ENCODE measurements around the gene SDHB. TPM values are rescaled to one million over a fixed set of nuclear protein-coding genes. Genes with fewer than 3 reads are reported as not detected.

Gene SDHB
- total and polyA plus RNA-seq, 9 donors, result 51.9 to 120 (median 63.1) TPM

DNA sequence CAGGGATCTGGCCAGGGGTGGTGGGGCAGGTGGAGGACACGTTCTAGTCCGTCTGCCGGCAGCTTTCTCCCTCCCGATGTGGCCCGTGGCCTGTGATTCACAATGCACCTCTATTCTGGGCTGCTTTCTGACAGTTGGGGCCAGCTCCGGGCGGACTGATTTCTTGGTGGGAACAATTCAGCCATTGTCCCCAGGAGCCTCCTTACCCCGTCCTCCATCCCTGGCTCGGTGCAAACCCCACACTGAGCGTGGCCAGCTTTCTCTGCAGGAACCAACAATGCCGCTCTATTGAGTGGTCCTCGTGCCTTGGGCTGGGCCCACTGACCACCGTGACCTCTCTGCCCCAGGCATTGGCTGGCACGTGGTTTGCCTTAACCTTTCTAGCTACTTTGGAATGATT lies 35.7 kb upstream of the SDHB start:
- no peaks in the 10 kb centered on the region for H3K27me3 ChIP-seq
- H3K9me3 ChIP-seq, result no peaks in the 10 kb centered on the region
- no peak overlapping the region for H3K27ac ChIP-seq
- 91 to 95% (median 92%) methylated on average over 14 of the region's 14 CpGs for WGBS, 3 donors
- DNase-seq, result no peak
- TF ChIP-seq POLR2A (IDR thresholded peaks at IDR 0.05), result no peak
- no peak for TF ChIP-seq EP300 (IDR thresholded peaks at IDR 0.05)
- no peak for TF ChIP-seq CTCF (IDR thresholded peaks at IDR 0.05)
- intact Hi-C loops (cut with DNase I), result no loop called here
- H3K4me1 ChIP-seq (ENCODE audit: insufficient read depth), result peaks cover 9% of the 10 kb centered on the region
- no peak overlapping the region for H3K4me3 ChIP-seq
- no peaks in the 10 kb centered on the region for H3K36me3 ChIP-seq

DNA sequence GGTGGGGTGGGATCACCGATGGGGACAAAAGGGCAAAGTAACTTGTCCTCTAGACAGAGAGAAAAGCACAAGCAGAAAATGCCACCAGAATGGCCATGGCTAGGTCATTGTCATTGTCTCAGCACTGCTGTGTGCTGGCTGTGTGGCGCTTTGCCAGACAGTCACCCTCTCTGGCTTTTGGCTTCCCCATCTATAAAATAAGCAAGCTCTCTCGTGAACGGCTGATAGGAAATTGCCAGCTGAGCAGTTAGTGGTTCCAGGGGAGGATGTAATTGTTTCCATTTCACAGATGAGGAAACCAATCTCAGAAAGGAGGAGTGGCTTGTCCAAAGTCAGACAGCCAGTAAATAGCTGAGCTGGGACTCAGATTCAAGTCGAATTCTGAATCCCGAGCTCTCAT lies 32.9 kb upstream of the SDHB start:
- Histone ChIP-seq H3K27ac (no peak overlapping the region), H3K9me3 (no peaks in the 10 kb centered on the region), H3K27me3 (no peaks in the 10 kb centered on the region), H3K36me3 (no peaks in the 10 kb centered on the region), H3K4me1 (ENCODE audit: insufficient read depth) (peaks cover 9% of the 10 kb centered on the region), H3K4me3 (no peak overlapping the region)
- 77 to 86% (median 79%) methylated on average over 6 of the region's 6 CpGs for WGBS, 3 donors
- TF ChIP-seq POLR2A (IDR thresholded peaks at IDR 0.05) (no peak), CTCF (IDR thresholded peaks at IDR 0.05) (no peak), EP300 (IDR thresholded peaks at IDR 0.05) (no peak)
- DNase-seq, result no peak
- intact Hi-C loops (cut with DNase I), result no loop called here

DNA sequence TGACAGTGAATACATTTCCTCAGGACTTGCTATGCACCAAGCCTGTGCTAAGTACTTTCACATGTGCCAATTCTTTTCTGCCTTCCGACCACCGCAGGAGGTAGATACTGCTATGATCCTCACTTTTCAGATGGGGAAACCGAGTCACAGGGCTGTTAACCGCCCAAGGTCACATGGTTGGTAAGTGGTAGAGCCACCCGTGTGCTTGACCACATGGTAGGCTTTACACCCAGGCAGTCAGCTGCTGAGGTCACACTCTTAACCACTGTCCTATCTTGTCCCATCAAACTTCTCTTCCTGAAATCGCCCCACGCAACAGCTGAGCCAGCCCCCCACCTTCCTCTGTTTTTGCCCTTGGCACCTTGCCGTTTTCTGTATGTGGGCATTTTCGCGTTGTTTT lies 31.0 kb upstream of the SDHB start:
- Histone ChIP-seq H3K36me3 (no peaks in the 10 kb centered on the region), H3K9me3 (no peaks in the 10 kb centered on the region), H3K4me3 (no peak overlapping the region), H3K4me1 (ENCODE audit: insufficient read depth) (no peaks in the 10 kb centered on the region), H3K27me3 (no peaks in the 10 kb centered on the region), H3K27ac (no peak overlapping the region)
- no peak for DNase-seq
- TF ChIP-seq EP300 (IDR thresholded peaks at IDR 0.05) (no peak), CTCF (IDR thresholded peaks at IDR 0.05) (no peak), POLR2A (IDR thresholded peaks at IDR 0.05) (no peak)
- intact Hi-C loops (cut with DNase I), result no loop called here
- WGBS, 3 donors, result 68 to 73% (median 69%) methylated on average over 10 of the region's 10 CpGs

GRCh38 chr1:17082761-17083160 lies 28.9 kb upstream of the SDHB start:
- Histone ChIP-seq H3K27ac (no peak overlapping the region), H3K27me3 (no peaks in the 10 kb centered on the region), H3K36me3 (no peaks in the 10 kb centered on the region), H3K9me3 (no peaks in the 10 kb centered on the region), H3K4me3 (no peak overlapping the region), H3K4me1 (ENCODE audit: insufficient read depth) (no peaks in the 10 kb centered on the region)
- 89 to 95% (median 91%) methylated on average over 3 of the region's 3 CpGs for WGBS, 3 donors
- intact Hi-C loops (cut with DNase I), result no loop called here
- TF ChIP-seq CTCF (IDR thresholded peaks at IDR 0.05) (no peak), POLR2A (IDR thresholded peaks at IDR 0.05) (no peak), EP300 (IDR thresholded peaks at IDR 0.05) (no peak)
- DNase-seq, result no peak

DNA sequence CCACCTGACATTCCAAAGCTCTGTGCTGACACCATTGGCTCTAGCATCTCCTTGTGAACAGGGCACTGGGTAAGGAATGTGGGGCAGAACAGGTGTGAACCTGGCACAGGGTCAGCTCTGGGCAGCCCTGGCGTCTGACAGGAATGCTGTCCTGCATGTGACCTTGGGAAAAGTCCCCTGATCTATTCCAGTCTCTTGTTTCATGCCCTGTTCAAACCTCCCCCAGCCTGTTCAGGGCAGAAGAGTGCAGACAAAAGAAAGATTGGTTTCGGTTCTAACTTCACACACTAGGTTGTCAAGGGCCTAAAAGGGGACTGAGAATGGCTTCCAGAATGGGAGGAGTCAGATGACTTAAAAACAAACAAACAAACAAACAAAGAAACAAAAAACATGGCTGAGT lies 27.6 kb upstream of the SDHB start:
- TF ChIP-seq CTCF (IDR thresholded peaks at IDR 0.05) (no peak), POLR2A (IDR thresholded peaks at IDR 0.05) (no peak), EP300 (IDR thresholded peaks at IDR 0.05) (no peak)
- 53 to 60% (median 54%) methylated on average over 2 of the region's 2 CpGs for WGBS, 3 donors
- DNase-seq, result no peak
- Histone ChIP-seq H3K9me3 (no peaks in the 10 kb centered on the region), H3K27me3 (no peaks in the 10 kb centered on the region), H3K4me1 (ENCODE audit: insufficient read depth) (no peaks in the 10 kb centered on the region), H3K27ac (no peak overlapping the region), H3K36me3 (no peaks in the 10 kb centered on the region), H3K4me3 (no peak overlapping the region)
- intact Hi-C loops (cut with DNase I), result no loop called here

Data from ovary (tissue), 9 donors.